ENCODE measurements around the gene ICAM4. TPM values are rescaled to one million over a fixed set of nuclear protein-coding genes. Genes with fewer than 3 reads are reported as not detected.

The ICAM4 gene
- total RNA-seq, 4 donors from 2014 or later = 1.1 to 2.4 TPM; not detected in 2

DNA sequence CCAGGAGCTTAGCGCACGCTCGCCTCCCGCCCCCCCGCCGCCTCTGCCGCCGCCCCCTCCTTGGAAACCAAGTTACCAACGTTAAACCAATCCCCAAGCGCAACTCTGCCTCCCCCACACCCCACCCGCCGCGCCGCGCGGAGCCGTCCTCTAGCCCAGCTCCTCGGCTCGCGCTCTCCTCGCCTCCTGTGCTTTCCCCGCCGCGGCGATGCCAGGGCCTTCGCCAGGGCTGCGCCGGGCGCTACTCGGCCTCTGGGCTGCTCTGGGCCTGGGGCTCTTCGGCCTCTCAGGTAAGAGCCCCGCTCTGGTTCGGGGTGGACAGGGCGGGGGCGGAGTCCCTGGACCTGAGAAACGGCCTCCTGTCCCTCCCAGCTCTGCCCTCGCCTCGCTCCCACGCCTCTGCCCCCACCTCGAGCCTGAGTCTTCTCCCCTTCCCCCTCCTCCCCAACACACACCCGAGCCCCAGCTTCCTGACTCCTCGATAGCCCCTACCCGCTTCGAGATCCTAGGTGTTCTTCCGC lies 3.1 kb downstream of the ICAM4 start, which contains the start of gene ICAM5:
ICAM5 (plus strand) TSS at position 117 of the 521 bp plus-strand sequence; CDS start at position 209, 92 bp downstream.
- TF ChIP-seq, protein P1, sequence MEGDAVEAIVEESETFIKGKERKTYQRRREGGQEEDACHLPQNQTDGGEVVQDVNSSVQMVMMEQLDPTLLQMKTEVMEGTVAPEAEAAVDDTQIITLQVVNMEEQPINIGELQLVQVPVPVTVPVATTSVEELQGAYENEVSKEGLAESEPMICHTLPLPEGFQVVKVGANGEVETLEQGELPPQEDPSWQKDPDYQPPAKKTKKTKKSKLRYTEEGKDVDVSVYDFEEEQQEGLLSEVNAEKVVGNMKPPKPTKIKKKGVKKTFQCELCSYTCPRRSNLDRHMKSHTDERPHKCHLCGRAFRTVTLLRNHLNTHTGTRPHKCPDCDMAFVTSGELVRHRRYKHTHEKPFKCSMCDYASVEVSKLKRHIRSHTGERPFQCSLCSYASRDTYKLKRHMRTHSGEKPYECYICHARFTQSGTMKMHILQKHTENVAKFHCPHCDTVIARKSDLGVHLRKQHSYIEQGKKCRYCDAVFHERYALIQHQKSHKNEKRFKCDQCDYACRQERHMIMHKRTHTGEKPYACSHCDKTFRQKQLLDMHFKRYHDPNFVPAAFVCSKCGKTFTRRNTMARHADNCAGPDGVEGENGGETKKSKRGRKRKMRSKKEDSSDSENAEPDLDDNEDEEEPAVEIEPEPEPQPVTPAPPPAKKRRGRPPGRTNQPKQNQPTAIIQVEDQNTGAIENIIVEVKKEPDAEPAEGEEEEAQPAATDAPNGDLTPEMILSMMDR (IDR thresholded peaks at IDR 0.05; ENCODE audit: low read depth) = no peak

DNA sequence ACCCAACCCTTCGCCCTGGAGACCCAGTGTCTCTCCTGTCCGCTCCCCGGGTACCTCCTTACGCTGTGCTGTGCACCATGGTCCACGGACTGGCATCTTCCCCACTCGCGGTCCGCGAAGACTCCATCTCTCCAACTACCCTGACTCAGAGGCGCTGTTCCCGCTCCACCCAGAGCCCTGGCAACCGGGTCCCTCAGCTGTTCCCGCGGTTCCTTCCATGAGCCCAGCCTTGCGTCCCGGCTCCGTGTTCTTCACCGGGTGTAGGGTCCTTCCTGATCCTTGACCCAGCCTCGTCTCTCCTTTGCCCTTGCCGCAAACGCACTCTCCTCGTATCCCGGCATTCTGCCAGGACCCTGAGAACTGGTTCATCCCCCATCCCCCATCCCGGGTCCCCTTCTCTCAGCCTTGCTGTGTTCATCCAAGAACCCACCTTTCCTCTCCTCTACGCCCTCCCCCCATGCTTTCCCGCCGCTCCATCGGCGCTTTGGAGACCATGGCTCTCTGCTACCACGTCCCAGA lies 3.7 kb downstream of the ICAM4 start:
- TF ChIP-seq, protein P1 (IDR thresholded peaks at IDR 0.05; ENCODE audit: low read depth) = no peak

DNA sequence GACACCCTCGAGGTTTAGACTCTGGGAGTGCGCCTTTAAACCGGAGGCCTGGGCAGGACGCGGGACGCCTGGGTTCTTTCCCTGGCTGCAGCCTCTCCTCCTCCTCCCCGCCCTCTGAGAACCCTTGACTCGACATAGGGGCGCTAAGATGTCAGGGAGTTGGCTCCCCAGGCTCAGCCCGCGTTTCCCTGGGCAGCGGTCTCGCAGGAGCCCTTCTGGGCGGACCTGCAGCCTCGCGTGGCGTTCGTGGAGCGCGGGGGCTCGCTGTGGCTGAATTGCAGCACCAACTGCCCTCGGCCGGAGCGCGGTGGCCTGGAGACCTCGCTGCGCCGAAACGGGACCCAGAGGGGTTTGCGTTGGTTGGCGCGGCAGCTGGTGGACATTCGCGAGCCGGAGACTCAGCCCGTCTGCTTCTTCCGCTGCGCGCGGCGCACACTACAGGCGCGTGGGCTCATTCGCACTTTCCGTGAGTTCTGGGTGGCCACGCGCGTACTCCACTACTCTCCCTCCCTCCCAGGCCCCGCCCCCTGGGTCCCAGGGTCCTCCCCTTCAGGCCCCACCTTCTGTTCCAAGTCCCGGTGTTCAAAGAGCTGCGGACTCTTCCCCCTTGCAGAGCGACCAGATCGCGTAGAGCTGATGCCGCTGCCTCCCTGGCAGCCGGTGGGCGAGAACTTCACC lies 4.3 kb downstream of the ICAM4 start:
- TF ChIP-seq, protein P1 (IDR thresholded peaks at IDR 0.05; ENCODE audit: low read depth) = no peak

DNA sequence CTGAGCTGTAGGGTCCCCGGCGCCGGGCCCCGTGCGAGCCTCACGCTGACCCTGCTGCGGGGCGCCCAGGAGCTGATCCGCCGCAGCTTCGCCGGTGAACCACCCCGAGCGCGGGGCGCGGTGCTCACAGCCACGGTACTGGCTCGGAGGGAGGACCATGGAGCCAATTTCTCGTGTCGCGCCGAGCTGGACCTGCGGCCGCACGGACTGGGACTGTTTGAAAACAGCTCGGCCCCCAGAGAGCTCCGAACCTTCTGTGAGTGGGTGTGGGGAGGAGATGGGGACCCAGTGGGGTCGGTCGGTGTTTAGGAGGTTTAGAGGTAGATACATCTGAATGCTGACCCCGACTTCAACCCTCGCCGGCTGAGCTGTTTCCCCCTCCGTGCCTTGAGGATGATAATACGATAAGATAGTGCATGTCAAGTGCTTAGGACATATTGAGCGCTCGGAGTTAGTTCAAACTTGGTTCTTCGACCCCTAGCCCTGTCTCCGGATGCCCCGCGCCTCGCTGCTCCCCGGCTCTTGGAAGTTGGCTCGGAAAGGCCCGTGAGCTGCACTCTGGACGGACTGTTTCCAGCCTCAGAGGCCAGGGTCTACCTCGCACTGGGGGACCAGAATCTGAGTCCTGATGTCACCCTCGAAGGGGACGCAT lies 4.9 kb downstream of the ICAM4 start:
- TF ChIP-seq, protein P1 (IDR thresholded peaks at IDR 0.05; ENCODE audit: low read depth) = no peak

DNA sequence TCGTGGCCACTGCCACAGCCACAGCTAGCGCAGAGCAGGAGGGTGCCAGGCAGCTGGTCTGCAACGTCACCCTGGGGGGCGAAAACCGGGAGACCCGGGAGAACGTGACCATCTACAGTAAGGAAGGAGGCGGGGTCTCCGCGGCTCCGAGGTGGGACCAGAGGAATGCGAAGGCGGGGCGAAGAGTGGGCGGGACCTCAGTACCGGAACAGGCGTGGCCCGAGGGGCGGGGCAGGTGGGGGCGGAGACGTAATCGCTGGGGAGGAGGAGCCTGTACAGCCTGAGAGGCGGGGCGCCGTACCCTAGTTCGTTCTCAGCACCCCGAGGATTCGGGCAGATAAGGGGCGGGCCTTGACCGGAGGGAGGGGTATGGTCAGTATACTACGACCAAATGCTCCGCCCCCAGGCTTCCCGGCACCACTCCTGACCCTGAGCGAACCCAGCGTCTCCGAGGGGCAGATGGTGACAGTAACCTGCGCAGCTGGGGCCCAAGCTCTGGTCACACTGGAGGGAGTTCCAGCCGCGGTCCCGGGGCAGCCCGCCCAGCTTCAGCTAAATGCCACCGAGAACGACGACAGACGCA lies 5.5 kb downstream of the ICAM4 start:
- TF ChIP-seq, protein P1 (IDR thresholded peaks at IDR 0.05; ENCODE audit: low read depth) = no peak

DNA sequence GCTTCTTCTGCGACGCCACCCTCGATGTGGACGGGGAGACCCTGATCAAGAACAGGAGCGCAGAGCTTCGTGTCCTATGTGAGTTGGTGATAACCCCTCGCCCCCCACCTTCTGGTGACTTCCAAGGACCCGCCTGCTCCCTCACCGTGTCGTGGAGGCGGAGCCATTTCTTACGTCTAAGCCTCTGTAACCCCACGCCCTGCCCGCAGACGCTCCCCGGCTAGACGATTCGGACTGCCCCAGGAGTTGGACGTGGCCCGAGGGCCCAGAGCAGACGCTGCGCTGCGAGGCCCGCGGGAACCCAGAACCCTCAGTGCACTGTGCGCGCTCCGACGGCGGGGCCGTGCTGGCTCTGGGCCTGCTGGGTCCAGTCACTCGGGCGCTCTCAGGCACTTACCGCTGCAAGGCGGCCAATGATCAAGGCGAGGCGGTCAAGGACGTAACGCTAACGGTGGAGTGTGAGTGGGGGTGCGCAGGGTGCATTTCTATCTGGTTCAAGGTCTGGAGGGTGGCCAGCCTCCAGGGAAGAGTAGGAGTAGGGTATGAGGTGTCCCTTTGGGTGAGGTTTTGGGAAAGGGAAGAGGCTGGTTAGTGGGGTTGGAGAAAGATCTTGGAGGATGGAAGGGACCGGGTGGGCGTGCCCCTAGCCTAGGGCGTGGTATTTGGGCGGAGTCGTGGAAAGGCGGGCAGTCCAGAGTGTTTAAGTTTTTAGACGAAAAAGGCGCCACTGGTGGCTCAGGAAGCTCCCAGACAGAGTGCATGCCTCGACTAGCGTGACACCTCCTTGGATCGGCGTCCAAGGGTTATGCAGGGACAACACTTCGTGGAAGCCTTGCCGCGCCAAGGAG lies 6.3 kb downstream of the ICAM4 start:
- TF ChIP-seq, protein P1 (IDR thresholded peaks at IDR 0.05; ENCODE audit: low read depth) = no peak
